Neuron (in vitro differentiated cells): ENCODE data around the gene ZMAT1.
"Not testable (repeated sequence)": the region's sequence is repeated elsewhere in the genome, so short reads cannot be mapped to it uniquely, and the experiment has no call there.

ENCODE experiments used
- H2AFZ ChIP-seq: one replicate; pipeline ENCODE4 v1.6.1; 2013; ENCODE audit warnings: low read depth, mild to moderate bottlenecking, inconsistent platforms, low read length, moderate library complexity
- H3K27me3 ChIP-seq: one replicate; pipeline ENCODE4 v1.6.1; 2013; ENCODE audit warnings: low read length; ENCODE audit not compliant: insufficient read depth
- H3K36me3 ChIP-seq: one replicate; pipeline ENCODE4 v1.6.1; 2013; ENCODE audit warnings: low read length; ENCODE audit not compliant: insufficient read depth
- H3K4me1 ChIP-seq: one replicate; pipeline ENCODE4 v1.6.1; 2013; ENCODE audit warnings: low read length; ENCODE audit not compliant: insufficient read depth
- H3K4me3 ChIP-seq: 2 replicates; pipeline ENCODE4 v1.5.1; 2013; ENCODE audit warnings: mild to moderate bottlenecking, low read length, moderate library complexity
- H3K9me3 ChIP-seq: one replicate; pipeline ENCODE4 v1.6.1; 2013; ENCODE audit warnings: low read length

The ZMAT1 gene

GRCh38 chrX:101931488-101932248 is at the start of gene ZMAT1:
TSS of gene ZMAT1 (minus strand) at chrX:101932027. CDS start at chrX:101932008, 19 bp downstream.
- H3K9me3 ChIP-seq: no peaks in the 10 kb centered on the region
- no peaks in the 10 kb centered on the region for H3K4me1 ChIP-seq
- H2AFZ ChIP-seq: peak within 1 kb of the TSS; percentile 36
- no peaks in the 10 kb centered on the region for H3K27me3 ChIP-seq
- H3K36me3 ChIP-seq: no peaks in the 10 kb centered on the region
- H3K4me3 ChIP-seq: peak within 1 kb of the TSS; percentile 72

DNA sequence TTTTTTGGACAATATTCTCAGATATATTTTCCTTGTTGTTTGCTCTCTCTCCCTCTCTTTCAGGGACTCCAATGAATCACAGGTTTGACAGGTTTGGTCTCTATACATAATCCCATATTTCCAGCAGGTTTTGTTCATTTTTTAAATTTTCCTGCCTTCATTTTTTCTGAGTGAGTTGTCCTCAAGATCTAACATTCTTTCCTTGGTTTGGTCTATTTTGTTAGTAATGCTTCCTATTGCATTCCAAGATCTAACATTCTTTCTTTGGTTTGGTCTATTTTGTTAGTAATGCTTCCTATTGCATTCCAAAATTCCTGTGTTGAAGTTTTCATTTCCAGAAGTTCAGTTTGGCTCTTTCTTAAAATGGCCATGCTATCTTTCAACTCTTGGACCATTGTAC is 45.3 kb upstream of the ZMAT1 start:
- Histone ChIP-seq H2AFZ (no peak overlapping the region), H3K36me3 (no peaks in the 10 kb centered on the region), H3K4me1 (no peaks in the 10 kb centered on the region), H3K4me3 (no peak overlapping the region), H3K27me3 (no peaks in the 10 kb centered on the region), H3K9me3 (no peaks in the 10 kb centered on the region)

- no peak overlapping the region for H3K4me3 ChIP-seq
- no peaks in the 10 kb centered on the region for H3K4me1 ChIP-seq
- no peaks in the 10 kb centered on the region for H3K36me3 ChIP-seq
- H2AFZ ChIP-seq: no peak overlapping the region
- H3K27me3 ChIP-seq: no peaks in the 10 kb centered on the region
- H3K9me3 ChIP-seq: no peaks in the 10 kb centered on the region
Measured at GRCh38 chrX:101973066-101973465, 41.2 kb upstream of the ZMAT1 start.

GRCh38 chrX:101964923-101965539 is 33.2 kb upstream of the ZMAT1 start:
- H3K9me3 ChIP-seq, H3K4me3 ChIP-seq, H3K27me3 ChIP-seq, H3K36me3 ChIP-seq, H2AFZ ChIP-seq, H3K4me1 ChIP-seq: not testable (repeated sequence)

GRCh38 chrX:101958139-101958538 is 26.3 kb upstream of the ZMAT1 start:
- Histone ChIP-seq H3K4me1 (no peaks in the 10 kb centered on the region), H3K9me3 (no peaks in the 10 kb centered on the region), H3K36me3 (no peaks in the 10 kb centered on the region), H3K27me3 (peaks cover 5% of the 10 kb centered on the region), H3K4me3 (no peak overlapping the region), H2AFZ (no peak overlapping the region)

GRCh38 chrX:101957174-101957573 is 25.3 kb upstream of the ZMAT1 start:
- Histone ChIP-seq H3K27me3 (peaks cover 5% of the 10 kb centered on the region), H3K4me1 (no peaks in the 10 kb centered on the region), H3K4me3 (no peak overlapping the region), H2AFZ (no peak overlapping the region), H3K9me3 (no peaks in the 10 kb centered on the region), H3K36me3 (no peaks in the 10 kb centered on the region)

DNA sequence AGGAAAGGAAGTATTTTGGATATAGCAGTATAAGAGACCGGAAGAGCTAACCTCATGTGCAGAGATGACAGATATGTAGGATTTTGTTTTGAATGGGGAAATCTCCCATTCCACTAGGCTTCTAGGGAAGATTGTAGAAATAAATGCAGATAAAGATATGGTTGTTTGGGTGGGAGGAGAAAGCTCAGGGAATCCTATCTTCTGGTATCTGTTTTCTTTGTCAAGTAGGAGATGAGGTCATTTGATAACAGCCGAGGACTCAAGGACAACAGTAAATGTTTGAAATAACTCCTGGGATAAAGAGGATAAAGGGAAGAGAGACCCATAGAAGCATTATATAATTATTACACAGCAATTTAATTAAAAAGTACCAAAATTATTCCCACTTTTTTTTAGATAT is 24.7 kb upstream of the ZMAT1 start:
- Histone ChIP-seq H3K36me3 (no peaks in the 10 kb centered on the region), H3K4me1 (no peaks in the 10 kb centered on the region), H2AFZ (no peak overlapping the region), H3K4me3 (no peak overlapping the region), H3K27me3 (peaks cover 5% of the 10 kb centered on the region), H3K9me3 (no peaks in the 10 kb centered on the region)

GRCh38 chrX:101950581-101950980 is 18.8 kb upstream of the ZMAT1 start:
- Histone ChIP-seq H2AFZ (no peak overlapping the region), H3K9me3 (no peaks in the 10 kb centered on the region), H3K4me3 (no peak overlapping the region), H3K36me3 (no peaks in the 10 kb centered on the region), H3K4me1 (no peaks in the 10 kb centered on the region), H3K27me3 (no peaks in the 10 kb centered on the region)

- Histone ChIP-seq H3K27me3 (peaks cover 3% of the 10 kb centered on the region), H3K4me3 (no peak overlapping the region), H3K9me3 (no peaks in the 10 kb centered on the region), H2AFZ (no peak overlapping the region), H3K36me3 (no peaks in the 10 kb centered on the region), H3K4me1 (no peaks in the 10 kb centered on the region)
Measured at GRCh38 chrX:101932249-101932570, 383 bp upstream of the ZMAT1 start.

DNA sequence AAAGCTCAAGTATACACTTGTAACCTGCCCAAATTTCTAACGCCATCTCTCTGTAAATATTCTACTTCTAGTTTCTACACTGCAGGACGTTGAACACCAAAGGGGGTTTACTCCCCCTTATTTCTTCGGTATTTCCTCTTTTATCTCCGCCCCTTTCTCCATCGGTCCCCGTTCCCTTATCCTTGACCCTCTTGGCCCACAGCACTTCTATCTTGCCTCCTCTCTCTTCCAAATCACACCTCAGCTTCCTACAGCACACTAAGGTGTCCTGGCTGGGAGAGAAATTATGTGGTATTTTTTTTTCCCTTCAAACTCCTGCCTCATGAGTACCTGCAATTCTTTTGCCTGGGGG is 715 bp downstream of the ZMAT1 start:
- Histone ChIP-seq H3K36me3 (no peaks in the 10 kb centered on the region), H2AFZ (peak overlapping the region; percentile 36), H3K4me1 (no peaks in the 10 kb centered on the region), H3K9me3 (no peaks in the 10 kb centered on the region), H3K27me3 (no peaks in the 10 kb centered on the region), H3K4me3 (peak overlapping the region; percentile 72)

- Histone ChIP-seq H3K27me3 (no peaks in the 10 kb centered on the region), H3K36me3 (no peaks in the 10 kb centered on the region), H2AFZ (no peak overlapping the region), H3K4me3 (no peak overlapping the region), H3K9me3 (no peaks in the 10 kb centered on the region), H3K4me1 (no peaks in the 10 kb centered on the region)
Measured at GRCh38 chrX:101925733-101926132, 6.1 kb downstream of the ZMAT1 start.

GRCh38 chrX:101918751-101919150 is 13.1 kb downstream of the ZMAT1 start:
- H3K27me3 ChIP-seq: no peaks in the 10 kb centered on the region
- H2AFZ ChIP-seq: no peak overlapping the region
- H3K4me3 ChIP-seq: no peak overlapping the region
- H3K36me3 ChIP-seq: no peaks in the 10 kb centered on the region
- no peaks in the 10 kb centered on the region for H3K9me3 ChIP-seq
- no peaks in the 10 kb centered on the region for H3K4me1 ChIP-seq

- Histone ChIP-seq H3K4me3 (no peak overlapping the region), H3K4me1 (no peaks in the 10 kb centered on the region), H3K27me3 (no peaks in the 10 kb centered on the region), H3K9me3 (peaks cover 3% of the 10 kb centered on the region), H3K36me3 (no peaks in the 10 kb centered on the region), H2AFZ (no peak overlapping the region)
Measured at GRCh38 chrX:101906136-101906796, 25.6 kb downstream of the ZMAT1 start.
